HepG2 (cell line): Measurements from ENCODE around the gene LIME1. TPM values are rescaled to one million over a fixed set of nuclear protein-coding genes. Genes with fewer than 3 reads are reported as not detected.

Experiments used
- CCAR2 ChIP-seq: fragments of 200-400 bp; formaldehyde crosslinking; optimal IDR thresholded peaks from 2 replicates; pipeline ENCODE3; 2018; ENCODE audit warnings: low read depth, mild to moderate bottlenecking, low read length, moderate library complexity
- ELF4 ChIP-seq: sonication (generic); formaldehyde crosslinking; IDR thresholded peaks from 2 replicates; pipeline ENCODE4 v1.5.0; 2020; ENCODE audit warnings: missing genetic modification reagents, mild to moderate bottlenecking, moderate library complexity, borderline replicate concordance
- HNF4A ChIP-seq: sonication (generic); formaldehyde crosslinking; IDR thresholded peaks from 2 replicates; pipeline ENCODE4 v1.4.0; 2020; ENCODE audit warnings: missing genetic modification reagents
- KLF16 ChIP-seq, 2 experiments: sonication (generic) in 1 of 2; formaldehyde crosslinking in 1 of 2; IDR thresholded peaks; 2 replicates each; pipeline versions ENCODE4 v1.6.1 to v1.8.0; 2016 to 2023; ENCODE audit warnings: missing genetic modification reagents in 2 of 2, missing compliant biosample characterization in 1 of 2
- MTA3 ChIP-seq: sonication (generic); formaldehyde crosslinking; IDR thresholded peaks from 2 replicates; pipeline ENCODE4 v1.4.0; 2020; ENCODE audit warnings: missing genetic modification reagents
- MYPOP ChIP-seq: sonication (generic); formaldehyde crosslinking; IDR thresholded peaks from 2 replicates; pipeline ENCODE4 v1.8.1; 2023; ENCODE audit warnings: mild to moderate bottlenecking, moderate library complexity, missing genetic modification reagents
- PHB2 ChIP-seq: fragments of 450-650 bp; IDR thresholded peaks from 2 replicates; pipeline ENCODE4 v1.6.1; 2018; ENCODE audit not compliant: partially characterized antibody
- RELA ChIP-seq: sonication (generic); formaldehyde crosslinking; IDR thresholded peaks from 2 replicates; pipeline ENCODE4 v1.4.0; 2020; ENCODE audit warnings: missing genetic modification reagents
- SIX4 ChIP-seq: sonication (generic); formaldehyde crosslinking; IDR thresholded peaks from 2 replicates; pipeline ENCODE4 v1.4.0; 2020; ENCODE audit warnings: missing genetic modification reagents
- SMC3 ChIP-seq: IDR thresholded peaks from 2 replicates; pipeline ENCODE4 v1.6.1; 2011; ENCODE audit warnings: low read length, improper control_type of control experiment
- SOX6 ChIP-seq, 2 experiments: fragments of 450-650 bp in 1 of 2; sonication (generic) in 1 of 2; formaldehyde crosslinking in 1 of 2; IDR thresholded peaks; 2 replicates each; pipeline versions ENCODE4 v1.4.0 to v1.6.1; 2017 to 2020; ENCODE audit warnings: antibody characterized with exemption in 1 of 2, mild to moderate bottlenecking in 1 of 2, missing genetic modification reagents in 1 of 2
- XBP1 ChIP-seq: sonication (generic); formaldehyde crosslinking; IDR thresholded peaks from 2 replicates; pipeline ENCODE4 v1.5.0; 2020; ENCODE audit warnings: missing genetic modification reagents
- ZNF44 ChIP-seq: sonication (generic); formaldehyde crosslinking; IDR thresholded peaks from 2 replicates; pipeline ENCODE4 v1.5.1; 2020; ENCODE audit warnings: mild to moderate bottlenecking, missing genetic modification reagents
- ZNF512B ChIP-seq: sonication (generic); formaldehyde crosslinking; IDR thresholded peaks from 2 replicates; pipeline ENCODE4 v1.5.1; 2020; ENCODE audit warnings: missing genetic modification reagents, mild to moderate bottlenecking, borderline replicate concordance
- ZNF558 ChIP-seq: sonication (generic); formaldehyde crosslinking; IDR thresholded peaks from 2 replicates; pipeline ENCODE4 v1.9.0; 2022; ENCODE audit warnings: mild to moderate bottlenecking, missing genetic modification reagents, borderline replicate concordance
- ZNF850 ChIP-seq: sonication (generic); formaldehyde crosslinking; conservative IDR thresholded peaks from 2 replicates; pipeline ENCODE4 v1.9.0; 2021; ENCODE audit warnings: mild to moderate bottlenecking, missing genetic modification reagents
- ZSCAN30 ChIP-seq: sonication (generic); formaldehyde crosslinking; IDR thresholded peaks from 2 replicates; pipeline ENCODE4 v1.5.0; 2020; ENCODE audit warnings: mild to moderate bottlenecking, missing genetic modification reagents
- polyA plus RNA-seq, 8 experiments: library from polyadenylated mRNA; depleted of rRNA in 3 of 8; stranded (reverse) in 7 of 8; unstranded in 1 of 8; fragments of >200 nt; fragmentation: Illumina TruSeq in 4 of 8; extraction: Trizol in 4 of 8; gene quantifications; 2 replicates each; pipeline versions ENCODE4 v1.2.1 to v1.2.3, GENCODE V29; 2011 to 2016; ENCODE audit warnings: low read depth in 4 of 8, missing spikeins in 1 of 8, mixed read lengths in 1 of 8; ENCODE audit not compliant: insufficient read depth in 1 of 8
- total RNA-seq, 5 experiments: library from RNA; depleted of rRNA; stranded (reverse); fragments of >200 nt; fragmentation: Illumina TruSeq; extraction: Trizol; gene quantifications; 2 replicates each; pipeline ENCODE4 v1.2.3, GENCODE V29; 2016; ENCODE audit warnings: low read depth in 1 of 5
- TF ChIP-seq, protein P1 (sequence below): sonication (generic); formaldehyde crosslinking; IDR thresholded peaks from 2 replicates; pipeline ENCODE4 v1.5.1; 2020; ENCODE audit warnings: mild to moderate bottlenecking, missing genetic modification reagents, moderate library complexity
- TF ChIP-seq, protein P2 (sequence below): sonication (generic); formaldehyde crosslinking; IDR thresholded peaks from 2 replicates; pipeline ENCODE4 v1.5.1; 2020; ENCODE audit warnings: mild to moderate bottlenecking, moderate library complexity, missing genetic modification reagents

The LIME1 gene
- total and polyA plus RNA-seq, 2 of the 13 experiments (the other 11 are each of a cell fraction or from before 2014, with no cell fraction given) = 13.0 to 61.5 TPM

DNA sequence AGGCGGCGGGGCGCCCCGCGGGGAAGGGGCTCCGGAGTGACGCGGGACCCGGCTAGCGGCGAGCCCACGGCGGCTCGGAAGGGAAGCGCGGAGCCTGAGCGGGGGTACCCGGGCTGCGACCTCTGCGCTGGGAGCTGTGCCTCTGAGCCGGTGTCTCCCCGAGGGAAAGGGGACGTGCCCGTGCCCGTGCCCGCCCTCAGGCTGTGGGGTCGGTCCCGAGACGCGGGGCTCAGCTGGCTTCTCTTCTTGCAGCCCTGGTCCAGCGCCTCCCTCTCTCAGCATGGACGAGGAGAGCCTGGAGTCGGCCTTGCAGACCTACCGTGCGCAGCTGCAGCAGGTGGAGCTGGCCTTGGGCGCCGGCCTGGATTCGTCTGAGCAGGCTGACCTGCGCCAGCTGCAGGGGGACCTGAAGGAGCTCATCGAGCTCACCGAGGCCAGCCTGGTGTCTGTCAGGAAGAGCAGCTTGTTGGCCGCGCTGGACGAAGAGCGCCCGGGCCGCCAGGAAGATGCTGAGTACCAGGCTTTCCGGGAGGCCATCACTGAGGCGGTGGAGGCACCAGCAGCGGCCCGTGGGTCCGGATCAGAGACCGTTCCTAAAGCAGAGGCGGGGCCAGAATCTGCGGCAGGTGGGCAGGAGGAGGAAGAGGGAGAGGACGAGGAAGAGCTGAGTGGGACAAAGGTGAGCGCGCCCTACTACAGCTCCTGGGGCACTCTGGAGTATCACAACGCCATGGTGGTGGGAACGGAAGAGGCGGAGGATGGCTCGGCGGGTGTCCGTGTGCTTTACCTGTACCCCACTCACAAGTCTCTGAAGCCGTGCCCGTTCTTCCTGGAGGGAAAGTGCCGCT, 27.9 kb upstream of the LIME1 start (continued):
- TF ChIP-seq HNF4A (CRISPR knock-in tag) (no peak), ELF4 (CRISPR knock-in tag) (no peak), ZNF512B (no peak), RELA (CRISPR knock-in tag) (no peak), KLF16 (CRISPR knock-in tag; IDR thresholded peaks at IDR 0.05) (no peak; a peak in 1 of 4 replicates), SIX4 (CRISPR knock-in tag) (no peak), ZNF558 (CRISPR knock-in tag) (no peak), ZSCAN30 (CRISPR knock-in tag) (no peak), SMC3 (no peak), SOX6 (IDR thresholded peaks at IDR 0.05) (no peak), SOX6 (CRISPR knock-in tag; IDR thresholded peaks at IDR 0.05) (no peak), MYPOP (CRISPR knock-in tag) (no peak), ZNF44 (no peak), PHB2 (no peak), CCAR2 (no peak), XBP1 (CRISPR knock-in tag) (no peak), MTA3 (CRISPR knock-in tag) (no peak), ZNF850 (CRISPR knock-in tag) (no peak)
- TF ChIP-seq, protein P1, sequence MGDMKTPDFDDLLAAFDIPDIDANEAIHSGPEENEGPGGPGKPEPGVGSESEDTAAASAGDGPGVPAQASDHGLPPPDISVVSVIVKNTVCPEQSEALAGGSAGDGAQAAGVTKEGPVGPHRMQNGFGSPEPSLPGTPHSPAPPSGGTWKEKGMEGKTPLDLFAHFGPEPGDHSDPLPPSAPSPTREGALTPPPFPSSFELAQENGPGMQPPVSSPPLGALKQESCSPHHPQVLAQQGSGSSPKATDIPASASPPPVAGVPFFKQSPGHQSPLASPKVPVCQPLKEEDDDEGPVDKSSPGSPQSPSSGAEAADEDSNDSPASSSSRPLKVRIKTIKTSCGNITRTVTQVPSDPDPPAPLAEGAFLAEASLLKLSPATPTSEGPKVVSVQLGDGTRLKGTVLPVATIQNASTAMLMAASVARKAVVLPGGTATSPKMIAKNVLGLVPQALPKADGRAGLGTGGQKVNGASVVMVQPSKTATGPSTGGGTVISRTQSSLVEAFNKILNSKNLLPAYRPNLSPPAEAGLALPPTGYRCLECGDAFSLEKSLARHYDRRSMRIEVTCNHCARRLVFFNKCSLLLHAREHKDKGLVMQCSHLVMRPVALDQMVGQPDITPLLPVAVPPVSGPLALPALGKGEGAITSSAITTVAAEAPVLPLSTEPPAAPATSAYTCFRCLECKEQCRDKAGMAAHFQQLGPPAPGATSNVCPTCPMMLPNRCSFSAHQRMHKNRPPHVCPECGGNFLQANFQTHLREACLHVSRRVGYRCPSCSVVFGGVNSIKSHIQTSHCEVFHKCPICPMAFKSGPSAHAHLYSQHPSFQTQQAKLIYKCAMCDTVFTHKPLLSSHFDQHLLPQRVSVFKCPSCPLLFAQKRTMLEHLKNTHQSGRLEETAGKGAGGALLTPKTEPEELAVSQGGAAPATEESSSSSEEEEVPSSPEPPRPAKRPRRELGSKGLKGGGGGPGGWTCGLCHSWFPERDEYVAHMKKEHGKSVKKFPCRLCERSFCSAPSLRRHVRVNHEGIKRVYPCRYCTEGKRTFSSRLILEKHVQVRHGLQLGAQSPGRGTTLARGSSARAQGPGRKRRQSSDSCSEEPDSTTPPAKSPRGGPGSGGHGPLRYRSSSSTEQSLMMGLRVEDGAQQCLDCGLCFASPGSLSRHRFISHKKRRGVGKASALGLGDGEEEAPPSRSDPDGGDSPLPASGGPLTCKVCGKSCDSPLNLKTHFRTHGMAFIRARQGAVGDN (CRISPR knock-in tag) = no peak; the same call in 1 of the 2 replicates
- TF ChIP-seq, protein P2, sequence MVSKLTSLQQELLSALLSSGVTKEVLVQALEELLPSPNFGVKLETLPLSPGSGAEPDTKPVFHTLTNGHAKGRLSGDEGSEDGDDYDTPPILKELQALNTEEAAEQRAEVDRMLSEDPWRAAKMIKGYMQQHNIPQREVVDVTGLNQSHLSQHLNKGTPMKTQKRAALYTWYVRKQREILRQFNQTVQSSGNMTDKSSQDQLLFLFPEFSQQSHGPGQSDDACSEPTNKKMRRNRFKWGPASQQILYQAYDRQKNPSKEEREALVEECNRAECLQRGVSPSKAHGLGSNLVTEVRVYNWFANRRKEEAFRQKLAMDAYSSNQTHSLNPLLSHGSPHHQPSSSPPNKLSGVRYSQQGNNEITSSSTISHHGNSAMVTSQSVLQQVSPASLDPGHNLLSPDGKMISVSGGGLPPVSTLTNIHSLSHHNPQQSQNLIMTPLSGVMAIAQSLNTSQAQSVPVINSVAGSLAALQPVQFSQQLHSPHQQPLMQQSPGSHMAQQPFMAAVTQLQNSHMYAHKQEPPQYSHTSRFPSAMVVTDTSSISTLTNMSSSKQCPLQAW (CRISPR knock-in tag) = no peak
